ENCODE measurements around the gene PPEF2. TPM values are rescaled to one million over a fixed set of nuclear protein-coding genes. Genes with fewer than 3 reads are reported as not detected.
A peak's percentile ranks its signal among the peaks of the same experiment; 100 is the strongest.

Gene PPEF2
- polyA plus RNA-seq, 3 donors = 0.25 TPM; not detected in 2

DNA sequence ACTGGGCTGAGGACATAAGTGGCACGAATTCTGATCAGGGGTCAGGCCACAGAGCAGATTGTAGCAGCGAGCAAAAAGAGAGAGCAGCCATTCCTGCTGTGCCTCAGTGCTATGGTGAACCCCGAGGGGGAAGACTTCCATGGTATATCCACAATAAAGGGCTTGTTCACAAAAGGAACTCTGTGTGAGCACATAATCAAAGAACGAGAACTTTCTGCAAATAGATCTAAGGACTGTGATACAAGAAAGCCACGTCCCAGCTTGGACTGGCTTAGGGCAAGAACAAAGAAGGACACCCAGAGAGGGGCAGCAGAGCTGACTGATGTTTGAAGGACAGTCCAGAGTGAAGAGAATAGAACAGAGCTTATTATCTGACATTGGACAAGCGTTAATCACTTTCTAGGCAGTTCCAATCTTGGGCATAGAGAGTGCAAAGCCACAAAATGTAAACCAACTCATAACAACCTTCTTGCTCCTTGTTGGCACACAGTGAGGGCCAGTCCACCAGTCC is 24.0 kb downstream of the PPEF2 start:
- intact Hi-C loops (cut with micrococcal nuclease) = no loop called here
- H3K36me3 Mint-ChIP-seq = no peaks in the 10 kb centered on the region
- no peaks in the 10 kb centered on the region for H3K4me1 Mint-ChIP-seq
- Histone ChIP-seq H3K9ac (ENCODE audit: insufficient read depth, low read length, poor library complexity, severe bottlenecking) (no peak overlapping the region), H3K4me3 (replicated peaks in 1 of 3; ENCODE audit: low read depth in 2 of 3, low read length in 3 of 3) (no peak overlapping the region), H3K79me2 (ENCODE audit: insufficient read depth, low read length) (no peaks in the 10 kb centered on the region), H3K9me3 (replicated peaks in 1 of 2; ENCODE audit: control insufficient read depth in 1 of 2, insufficient read depth in 1 of 2, low read length in 2 of 2) (no peaks in the 10 kb centered on the region), H4K20me1 (ENCODE audit: insufficient read depth, low read length) (no peaks in the 10 kb centered on the region), H3K4me2 (replicated peaks; ENCODE audit: extremely low read depth, low read length, poor library complexity, severe bottlenecking) (no peak overlapping the region), H3K27ac (ENCODE audit: low read depth in 1 of 2, low read length in 2 of 2) (no peak overlapping the region), H3K4me1 (ENCODE audit: control insufficient read depth in 1 of 2, insufficient read depth in 2 of 2, low read length in 2 of 2) (no peaks in the 10 kb centered on the region), H3K36me3 (replicated peaks in 1 of 2; ENCODE audit: control insufficient read depth in 1 of 2, insufficient read depth in 2 of 2, low read length in 2 of 2) (no peaks in the 10 kb centered on the region), H3K27me3 (ENCODE audit: control insufficient read depth in 2 of 2, insufficient read depth in 2 of 2, low read length in 2 of 2) (no peaks in the 10 kb centered on the region), H2AFZ (ENCODE audit: insufficient read depth, low read depth, low read length, poor library complexity, severe bottlenecking) (no peak overlapping the region)
- DNase-seq = no peak
- whole genome bisulfite sequencing (ENCODE audit: insufficient coverage) = 82% methylated on average over 5 of the region's 6 CpGs
- H3K4me3 Mint-ChIP-seq = no peak overlapping the region
- TF ChIP-seq CTCF (IDR thresholded peaks at IDR 0.05) = no peak
- peak overlapping the region in 2 of 7 donors; percentile 29 to 37 for H3K27ac Mint-ChIP-seq
- H3K9me3 Mint-ChIP-seq = peaks cover 0 to 1% (median 0%) of the 10 kb centered on the region in 7 donors
- H3K27me3 Mint-ChIP-seq (ENCODE audit: low read depth in 3 of 3) = peaks cover 3 to 10% (median 7%) of the 10 kb centered on the region in 3 donors

DNA sequence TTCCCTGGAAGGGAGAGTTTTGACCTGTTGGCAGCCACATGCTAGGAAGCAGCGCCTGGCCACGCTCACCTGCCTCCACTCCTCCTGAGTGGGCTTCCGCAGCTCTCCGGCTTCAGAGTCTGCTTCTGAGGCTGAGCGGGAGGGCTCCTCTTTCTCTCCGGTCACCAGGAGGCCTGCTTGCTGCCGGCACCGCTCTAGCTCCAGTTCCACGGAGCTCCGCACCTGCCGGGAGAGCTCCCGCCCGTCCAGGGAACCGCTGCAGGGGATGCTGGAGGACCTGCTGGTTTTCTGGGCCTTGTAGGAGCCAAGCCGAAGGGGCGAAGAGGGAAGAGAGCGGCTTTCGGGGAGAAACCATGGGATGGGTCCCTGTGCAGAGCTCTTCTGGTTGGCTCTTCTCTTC is 26.0 kb downstream of the PPEF2 start:
- no peaks in the 10 kb centered on the region for H3K4me1 Mint-ChIP-seq
- no peaks in the 10 kb centered on the region for H3K4me1 ChIP-seq (ENCODE audit: control insufficient read depth in 1 of 2, insufficient read depth in 2 of 2, low read length in 2 of 2)
- H3K4me3 ChIP-seq (replicated peaks in 1 of 3; ENCODE audit: low read depth in 2 of 3, low read length in 3 of 3) = no peak overlapping the region
- no peak overlapping the region for H3K4me2 ChIP-seq (replicated peaks; ENCODE audit: extremely low read depth, low read length, poor library complexity, severe bottlenecking)
- no peak overlapping the region for H3K9ac ChIP-seq (ENCODE audit: insufficient read depth, low read length, poor library complexity, severe bottlenecking)
- no peak overlapping the region for H3K27ac Mint-ChIP-seq
- no peaks in the 10 kb centered on the region for H3K36me3 Mint-ChIP-seq
- 96% methylated on average over 15 of the region's 18 CpGs for WGBS (ENCODE audit: insufficient coverage)
- H3K4me3 Mint-ChIP-seq = no peak overlapping the region
- peaks cover 0 to 1% (median 0%) of the 10 kb centered on the region in 7 donors for H3K9me3 Mint-ChIP-seq
- intact Hi-C loops (cut with micrococcal nuclease) = no loop called here
- H3K79me2 ChIP-seq (ENCODE audit: insufficient read depth, low read length) = no peaks in the 10 kb centered on the region
- TF ChIP-seq CTCF (IDR thresholded peaks at IDR 0.05) = no peak
- no peaks in the 10 kb centered on the region for H3K9me3 ChIP-seq (replicated peaks in 1 of 2; ENCODE audit: control insufficient read depth in 1 of 2, insufficient read depth in 1 of 2, low read length in 2 of 2)
- no peak for DNase-seq
- H3K36me3 ChIP-seq (replicated peaks in 1 of 2; ENCODE audit: control insufficient read depth in 1 of 2, insufficient read depth in 2 of 2, low read length in 2 of 2) = no peaks in the 10 kb centered on the region
- no peak overlapping the region for H2AFZ ChIP-seq (ENCODE audit: insufficient read depth, low read depth, low read length, poor library complexity, severe bottlenecking)
- peaks cover 5 to 11% (median 7%) of the 10 kb centered on the region in 3 donors for H3K27me3 Mint-ChIP-seq (ENCODE audit: low read depth in 3 of 3)
- H3K27me3 ChIP-seq (ENCODE audit: control insufficient read depth in 2 of 2, insufficient read depth in 2 of 2, low read length in 2 of 2) = no peaks in the 10 kb centered on the region
- H4K20me1 ChIP-seq (ENCODE audit: insufficient read depth, low read length) = no peaks in the 10 kb centered on the region
- H3K27ac ChIP-seq (ENCODE audit: low read depth in 1 of 2, low read length in 2 of 2) = no peak overlapping the region
